Ovary (tissue), 9 donors: ENCODE results near the gene ANTXR2. TPM values are rescaled to one million over a fixed set of nuclear protein-coding genes. Genes with fewer than 3 reads are reported as not detected.

Experiments
- DNase-seq, 5 donors: peaks; one replicate each; pipeline ENCODE4 v3.0.0-alpha.2; 2019 to 2020
- H3K27ac ChIP-seq, 2 donors: fragments of 200-600 bp; one replicate each; pipeline versions ENCODE4 v1.5.1 to v1.8.0; 2019 to 2022
- H3K27me3 ChIP-seq: fragments of 200-600 bp; one replicate; pipeline ENCODE4 v1.8.0; 2022
- H3K36me3 ChIP-seq: fragments of 200-600 bp; sonication (generic); one replicate; pipeline ENCODE4 v1.5.1; 2019
- H3K4me1 ChIP-seq: one replicate; pipeline ENCODE4 v1.8.1; 2013; ENCODE audit warnings: mild to moderate bottlenecking, moderate library complexity; ENCODE audit not compliant: insufficient read depth
- H3K4me3 ChIP-seq: fragments of 200-600 bp; sonication (generic); one replicate; pipeline ENCODE4 v1.5.1; 2017
- H3K9me3 ChIP-seq, 2 donors: fragments of 200-600 bp in 1 of 2; sonication (generic) in 1 of 2; one replicate each; pipeline versions ENCODE4 v1.5.1 to v1.8.1; 2013 to 2019; ENCODE audit warnings: mild to moderate bottlenecking in 1 of 2, moderate library complexity in 1 of 2
- EP300 ChIP-seq: sonication (generic); formaldehyde crosslinking; IDR thresholded peaks from one replicate; pipeline ENCODE4 v1.6.1; 2017; ENCODE audit warnings: antibody characterized with exemption
- POLR2A ChIP-seq: fragments of 450-650 bp; IDR thresholded peaks from one replicate; pipeline ENCODE4 v1.6.1; 2017; ENCODE audit warnings: antibody characterized with exemption, mild to moderate bottlenecking, moderate library complexity
- WGBS, 3 donors: extraction: QIAGEN DNeasy Blood & Tissue Kit in 1 of 3; methylation state at CpG; one replicate each; pipeline versions ENCODE4 v1.1.5 to v1.1.7; 2013 to 2017; 5-methylcytosine and 5-hydroxymethylcytosine counted together
- intact Hi-C, 4 donors: fragments of 100-400 bp; cut with DNase I; formaldehyde crosslinking; loops; one replicate each; pipeline versions ENCODE4 v1.11.0 to v1.15.1; 2022 to 2023
- polyA plus RNA-seq, 2 donors: library from polyadenylated mRNA; stranded (reverse); fragments of 200-250 nt in 1 of 2; fragments of 350-450 nt in 1 of 2; fragmentation: Illumina TruSeq in 1 of 2; extraction: RNeasy Lipid Tissue Mini Kit (QIAGEN cat#74804) in 1 of 2; gene quantifications; one replicate each; pipeline ENCODE4 v1.2.3, GENCODE V29; 2013 to 2014
- total RNA-seq, 7 donors: library from RNA; depleted of rRNA in 2 of 7; stranded (reverse); fragments of >200 nt in 2 of 7; fragmentation: NEBNext Ultra II Directional in 3 of 7; extraction: Animal tissue kit (Norgen Biotek cat#: 25700) in 3 of 7; gene quantifications; one replicate each; pipeline versions ENCODE4 v1.1.0 to v1.2.4, GENCODE V29; 2016 to 2023
- TF ChIP-seq, protein P1 (sequence below), 3 donors: fragments of 450-650 bp in 2 of 3; fragments of 200-600 bp in 1 of 3; IDR thresholded peaks; one replicate each; pipeline versions ENCODE4 v1.5.1 to v1.8.0; 2016 to 2022; ENCODE audit warnings: antibody characterized with exemption in 3 of 3, mild to moderate bottlenecking in 1 of 3
- donor health status: DM: no; HTN: no; CAD: no; lungs with moderate emphysema.
- donor health status: DM: no; HTN: no; CAD: no.
- donor health status: Bipolar disorder and iron deficiency.
- donor health status: DM: yes; HTN: yes; CAD: no.
- donor health status: DM: no; HTN: no; CAD: no.
- donor health status: DM: yes; HTN: yes; CAD: no.

ANTXR2 gene
- total and polyA plus RNA-seq, 9 donors, result 64.4 to 231 (median 88.7) TPM

DNA sequence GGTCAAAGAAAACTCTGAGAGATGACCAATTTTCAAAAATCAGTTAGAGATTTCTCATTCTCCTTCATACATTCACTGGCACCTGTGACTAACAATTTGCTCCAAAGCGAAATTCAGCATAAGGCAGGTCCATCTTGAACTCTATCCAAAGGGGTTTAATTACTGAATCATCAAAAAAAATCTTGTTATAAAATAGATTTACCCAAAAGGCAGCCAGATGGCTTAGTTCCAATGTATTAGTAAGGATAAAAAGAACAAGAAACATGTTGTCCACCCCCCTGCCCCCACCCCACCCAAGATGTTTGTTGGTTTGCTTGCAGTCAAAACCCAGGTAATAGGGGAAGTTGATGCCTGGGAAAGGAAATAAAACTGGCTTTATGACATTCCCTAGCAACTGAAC is 200.3 kb downstream of the ANTXR2 start:
- no peaks in the 10 kb centered on the region for H3K9me3 ChIP-seq
- no peak overlapping the region for H3K27ac ChIP-seq
- H3K4me1 ChIP-seq, result no peaks in the 10 kb centered on the region
- H3K4me3 ChIP-seq, result no peak overlapping the region
- no peak for TF ChIP-seq POLR2A
- TF ChIP-seq, protein P1, sequence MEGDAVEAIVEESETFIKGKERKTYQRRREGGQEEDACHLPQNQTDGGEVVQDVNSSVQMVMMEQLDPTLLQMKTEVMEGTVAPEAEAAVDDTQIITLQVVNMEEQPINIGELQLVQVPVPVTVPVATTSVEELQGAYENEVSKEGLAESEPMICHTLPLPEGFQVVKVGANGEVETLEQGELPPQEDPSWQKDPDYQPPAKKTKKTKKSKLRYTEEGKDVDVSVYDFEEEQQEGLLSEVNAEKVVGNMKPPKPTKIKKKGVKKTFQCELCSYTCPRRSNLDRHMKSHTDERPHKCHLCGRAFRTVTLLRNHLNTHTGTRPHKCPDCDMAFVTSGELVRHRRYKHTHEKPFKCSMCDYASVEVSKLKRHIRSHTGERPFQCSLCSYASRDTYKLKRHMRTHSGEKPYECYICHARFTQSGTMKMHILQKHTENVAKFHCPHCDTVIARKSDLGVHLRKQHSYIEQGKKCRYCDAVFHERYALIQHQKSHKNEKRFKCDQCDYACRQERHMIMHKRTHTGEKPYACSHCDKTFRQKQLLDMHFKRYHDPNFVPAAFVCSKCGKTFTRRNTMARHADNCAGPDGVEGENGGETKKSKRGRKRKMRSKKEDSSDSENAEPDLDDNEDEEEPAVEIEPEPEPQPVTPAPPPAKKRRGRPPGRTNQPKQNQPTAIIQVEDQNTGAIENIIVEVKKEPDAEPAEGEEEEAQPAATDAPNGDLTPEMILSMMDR (IDR thresholded peaks at IDR 0.05), result no peak
- no peak for TF ChIP-seq EP300
- no peaks in the 10 kb centered on the region for H3K36me3 ChIP-seq
- intact Hi-C loops, result no loop called here
- DNase-seq, result no peak
- no peaks in the 10 kb centered on the region for H3K27me3 ChIP-seq
- WGBS, 3 donors, result 90 to 92% (median 91%) methylated on average over 1 of the region's 1 CpG

DNA sequence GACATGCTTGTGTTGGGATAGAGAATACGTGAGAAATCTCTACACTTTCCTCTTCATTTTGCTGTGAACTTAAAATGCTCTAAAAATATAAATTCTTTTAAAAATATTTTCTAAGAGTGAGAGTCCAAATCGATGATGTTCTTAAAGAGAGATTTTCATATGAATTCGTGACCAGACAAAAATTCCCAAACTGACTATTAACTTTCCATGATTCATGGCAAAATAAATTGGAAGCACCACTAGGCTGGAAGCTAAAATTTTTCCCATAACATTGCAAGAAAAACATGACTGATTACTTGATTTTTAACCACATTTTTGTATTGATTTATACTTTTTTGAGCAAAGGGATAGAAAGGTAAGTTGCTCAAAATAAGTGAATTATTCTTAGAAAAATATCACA is 201.1 kb downstream of the ANTXR2 start:
- H3K4me3 ChIP-seq, result no peak overlapping the region
- TF ChIP-seq, protein P1 (IDR thresholded peaks at IDR 0.05), result no peak
- TF ChIP-seq POLR2A, result no peak
- no peak for TF ChIP-seq EP300
- H3K36me3 ChIP-seq, result no peaks in the 10 kb centered on the region
- WGBS, 3 donors, result 57 to 64% (median 63%) methylated on average over 3 of the region's 3 CpGs
- H3K9me3 ChIP-seq, result no peaks in the 10 kb centered on the region
- H3K4me1 ChIP-seq, result no peaks in the 10 kb centered on the region
- H3K27me3 ChIP-seq, result no peaks in the 10 kb centered on the region
- intact Hi-C loops, result no loop called here
- DNase-seq, result no peak
- H3K27ac ChIP-seq, result no peak overlapping the region

DNA sequence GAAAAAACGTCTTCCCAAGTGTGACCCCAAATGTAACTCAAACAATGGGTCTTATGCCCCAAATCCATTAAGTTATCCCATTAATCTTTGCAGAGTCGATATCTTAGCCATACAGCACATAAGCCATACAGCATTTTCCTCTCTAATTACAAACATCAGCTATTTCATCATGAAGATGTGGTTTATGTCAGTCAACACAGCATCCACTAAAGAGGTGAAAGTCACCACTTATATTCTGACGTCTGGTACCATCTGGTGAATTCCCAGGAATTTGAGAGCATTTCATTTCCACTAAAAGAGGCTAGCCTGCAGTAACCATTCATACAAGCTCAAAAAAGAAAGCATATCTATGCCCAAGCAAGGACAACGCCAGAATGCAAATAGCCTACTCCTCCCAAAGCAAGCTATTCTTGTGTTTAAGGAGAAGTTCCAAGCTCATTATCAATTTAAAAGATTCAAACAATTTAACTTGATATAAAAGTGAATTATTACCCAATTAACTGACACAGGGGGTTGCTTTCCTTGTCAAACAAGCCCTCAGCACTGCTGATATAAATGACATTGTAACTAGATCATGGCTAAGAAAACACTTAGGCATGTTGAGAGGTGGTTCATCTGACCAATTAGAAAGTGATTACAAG is 203.3 kb downstream of the ANTXR2 start:
- Histone ChIP-seq H3K27me3 (no peaks in the 10 kb centered on the region), H3K4me3 (no peak overlapping the region), H3K9me3 (no peaks in the 10 kb centered on the region), H3K27ac (no peak overlapping the region), H3K4me1 (no peaks in the 10 kb centered on the region), H3K36me3 (no peaks in the 10 kb centered on the region)
- WGBS, 3 donors, result 54 to 73% (median 61%) methylated on average over 4 of the region's 4 CpGs
- TF ChIP-seq, protein P1 (IDR thresholded peaks at IDR 0.05), result no peak
- TF ChIP-seq POLR2A (no peak), EP300 (no peak)
- no peak for DNase-seq
- intact Hi-C loops, result no loop called here

DNA sequence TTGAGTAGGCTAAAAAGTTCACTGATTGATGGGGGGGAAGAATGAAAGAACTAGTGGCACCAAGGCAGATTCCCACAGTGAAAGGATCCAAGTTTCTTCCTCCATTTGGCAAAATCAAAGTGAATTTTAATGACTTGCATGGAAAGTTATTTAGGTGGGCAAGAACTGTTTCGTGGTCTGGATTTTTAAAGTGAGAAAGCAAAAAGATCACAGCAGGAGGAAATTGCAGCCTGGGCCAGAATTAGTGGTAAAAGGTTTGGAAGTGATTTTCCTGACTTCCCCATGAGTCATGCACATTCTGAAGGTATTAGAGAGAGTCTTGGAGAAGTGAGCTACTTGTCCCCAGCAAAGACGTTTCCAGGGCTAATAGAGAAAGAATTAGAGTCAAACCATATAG is 207.8 kb downstream of the ANTXR2 start:
- intact Hi-C loops, result no loop called here
- DNase-seq, result no peak
- Histone ChIP-seq H3K4me1 (peaks cover 1% of the 10 kb centered on the region), H3K27me3 (no peaks in the 10 kb centered on the region), H3K4me3 (no peak overlapping the region), H3K9me3 (no peaks in the 10 kb centered on the region), H3K36me3 (no peaks in the 10 kb centered on the region), H3K27ac (no peak overlapping the region)
- TF ChIP-seq POLR2A, result no peak
- TF ChIP-seq, protein P1 (IDR thresholded peaks at IDR 0.05), result no peak
- no peak for TF ChIP-seq EP300
- 53 to 68% (median 58%) methylated on average over 2 of the region's 2 CpGs for WGBS, 3 donors
